HFF-Myc (cell line): ENCODE data around the gene METTL4.
A peak's percentile ranks its signal among the peaks of the same experiment; 100 is the strongest.

ENCODE experiments used
- DNase-seq: peaks from one replicate; pipeline ENCODE4 v3.0.0-alpha.2; 2011; ENCODE audit warnings: low read depth; ENCODE audit errors: extremely low read depth
- H3K4me3 ChIP-seq: replicated peaks from 2 replicates; pipeline ENCODE4 v1.5.1; 2011; ENCODE audit warnings: low read depth, mild to moderate bottlenecking, control low read depth, low read length
- TF ChIP-seq, protein P1 (sequence below): IDR thresholded peaks from 2 replicates; pipeline ENCODE4 v1.5.1; 2012; ENCODE audit warnings: mild to moderate bottlenecking, low read depth, low read length, control low read depth; ENCODE audit errors: missing control alignments

Gene METTL4

DNA sequence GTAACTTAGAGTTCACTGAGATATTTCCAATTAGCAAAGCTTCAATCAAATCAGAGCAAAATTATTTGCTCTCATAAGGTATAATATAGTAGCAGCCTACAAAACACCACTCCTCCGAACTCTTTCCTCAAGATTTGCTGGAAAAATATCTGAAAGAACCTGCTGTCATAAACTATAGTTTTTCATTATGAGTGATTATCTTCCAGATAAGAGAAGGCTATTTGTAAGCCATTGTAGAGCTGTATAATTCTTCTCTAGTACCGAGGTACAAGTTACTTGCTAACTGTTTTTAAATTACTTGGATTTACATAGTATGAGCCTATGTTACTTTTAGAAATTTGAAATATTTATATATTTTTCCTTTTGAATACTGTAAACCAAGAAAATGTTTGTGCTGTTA is 2.1 kb upstream of the METTL4 start:
- H3K4me3 ChIP-seq, result peak overlapping the region; percentile 77
- no peak for DNase-seq

DNA sequence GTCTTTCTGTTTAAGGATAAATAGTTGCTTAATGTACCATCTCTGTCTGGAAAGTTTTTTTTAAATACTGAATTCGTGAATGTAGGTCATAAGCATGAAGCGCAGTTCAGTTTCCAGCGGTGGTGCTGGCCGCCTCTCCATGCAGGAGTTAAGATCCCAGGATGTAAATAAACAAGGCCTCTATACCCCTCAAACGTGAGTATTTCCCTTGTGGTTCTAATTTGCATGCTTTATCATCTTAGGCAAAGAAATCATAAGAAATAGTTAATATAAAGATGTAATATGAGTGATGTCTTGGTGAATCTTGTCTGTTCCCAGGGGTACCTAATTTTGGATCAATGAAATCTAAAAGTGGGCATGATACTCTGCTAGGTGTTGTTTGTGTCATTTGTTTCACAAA is 1.6 kb upstream of the METTL4 start:
- no peak for DNase-seq
- TF ChIP-seq, protein P1, sequence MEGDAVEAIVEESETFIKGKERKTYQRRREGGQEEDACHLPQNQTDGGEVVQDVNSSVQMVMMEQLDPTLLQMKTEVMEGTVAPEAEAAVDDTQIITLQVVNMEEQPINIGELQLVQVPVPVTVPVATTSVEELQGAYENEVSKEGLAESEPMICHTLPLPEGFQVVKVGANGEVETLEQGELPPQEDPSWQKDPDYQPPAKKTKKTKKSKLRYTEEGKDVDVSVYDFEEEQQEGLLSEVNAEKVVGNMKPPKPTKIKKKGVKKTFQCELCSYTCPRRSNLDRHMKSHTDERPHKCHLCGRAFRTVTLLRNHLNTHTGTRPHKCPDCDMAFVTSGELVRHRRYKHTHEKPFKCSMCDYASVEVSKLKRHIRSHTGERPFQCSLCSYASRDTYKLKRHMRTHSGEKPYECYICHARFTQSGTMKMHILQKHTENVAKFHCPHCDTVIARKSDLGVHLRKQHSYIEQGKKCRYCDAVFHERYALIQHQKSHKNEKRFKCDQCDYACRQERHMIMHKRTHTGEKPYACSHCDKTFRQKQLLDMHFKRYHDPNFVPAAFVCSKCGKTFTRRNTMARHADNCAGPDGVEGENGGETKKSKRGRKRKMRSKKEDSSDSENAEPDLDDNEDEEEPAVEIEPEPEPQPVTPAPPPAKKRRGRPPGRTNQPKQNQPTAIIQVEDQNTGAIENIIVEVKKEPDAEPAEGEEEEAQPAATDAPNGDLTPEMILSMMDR, result no peak
- H3K4me3 ChIP-seq, result peak overlapping the region; percentile 77

More for the DNA sequence above, 2.1 kb upstream of the METTL4 start:
- TF ChIP-seq, protein P1, result no peak

DNA sequence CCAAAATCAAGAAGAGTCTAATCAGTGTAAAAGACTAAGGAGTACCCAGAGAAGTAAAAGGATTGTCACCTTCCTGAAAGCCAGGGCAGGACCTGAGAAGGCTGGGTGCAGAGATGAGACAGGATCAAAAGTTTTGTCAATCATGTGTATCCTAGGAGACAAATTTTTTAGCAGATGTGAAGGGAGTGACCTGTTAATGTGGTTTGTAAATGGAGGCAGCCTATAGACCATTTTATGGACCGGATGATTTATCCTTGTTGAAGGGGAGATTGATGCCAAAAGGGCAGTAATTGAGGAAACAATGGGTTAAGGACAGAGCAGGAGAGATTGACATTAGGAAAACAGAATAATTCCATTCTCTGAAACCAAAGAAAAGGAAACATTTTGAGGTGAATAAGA is 865 bp upstream of the METTL4 start:
- TF ChIP-seq, protein P1, result no peak
- no peak for DNase-seq
- peak overlapping the region; percentile 77 for H3K4me3 ChIP-seq

DNA sequence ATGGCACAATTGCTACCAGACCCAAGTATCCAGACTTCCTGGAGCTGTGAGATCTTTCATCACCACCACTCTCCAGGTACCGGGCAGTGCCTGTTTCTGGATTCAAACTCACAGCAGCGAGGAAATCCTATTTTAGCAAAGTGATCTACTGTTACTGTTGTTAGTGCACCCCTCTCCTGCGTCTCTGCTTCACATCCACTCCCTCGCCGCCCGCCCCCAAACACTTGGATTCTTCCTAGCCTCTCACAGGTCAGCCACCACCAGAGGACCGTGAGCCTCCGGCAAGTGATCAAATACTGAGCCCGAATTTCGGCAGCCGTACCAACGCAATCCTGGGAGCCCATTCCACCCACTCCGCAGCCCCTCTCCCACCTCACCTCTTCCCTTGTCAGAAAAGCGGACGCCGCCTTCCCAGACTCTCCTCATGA is 519 bp downstream of the METTL4 start:
- DNase-seq, result peak; percentile 24
- TF ChIP-seq, protein P1, result no peak
- H3K4me3 ChIP-seq, result peak overlapping the region; percentile 77

DNA sequence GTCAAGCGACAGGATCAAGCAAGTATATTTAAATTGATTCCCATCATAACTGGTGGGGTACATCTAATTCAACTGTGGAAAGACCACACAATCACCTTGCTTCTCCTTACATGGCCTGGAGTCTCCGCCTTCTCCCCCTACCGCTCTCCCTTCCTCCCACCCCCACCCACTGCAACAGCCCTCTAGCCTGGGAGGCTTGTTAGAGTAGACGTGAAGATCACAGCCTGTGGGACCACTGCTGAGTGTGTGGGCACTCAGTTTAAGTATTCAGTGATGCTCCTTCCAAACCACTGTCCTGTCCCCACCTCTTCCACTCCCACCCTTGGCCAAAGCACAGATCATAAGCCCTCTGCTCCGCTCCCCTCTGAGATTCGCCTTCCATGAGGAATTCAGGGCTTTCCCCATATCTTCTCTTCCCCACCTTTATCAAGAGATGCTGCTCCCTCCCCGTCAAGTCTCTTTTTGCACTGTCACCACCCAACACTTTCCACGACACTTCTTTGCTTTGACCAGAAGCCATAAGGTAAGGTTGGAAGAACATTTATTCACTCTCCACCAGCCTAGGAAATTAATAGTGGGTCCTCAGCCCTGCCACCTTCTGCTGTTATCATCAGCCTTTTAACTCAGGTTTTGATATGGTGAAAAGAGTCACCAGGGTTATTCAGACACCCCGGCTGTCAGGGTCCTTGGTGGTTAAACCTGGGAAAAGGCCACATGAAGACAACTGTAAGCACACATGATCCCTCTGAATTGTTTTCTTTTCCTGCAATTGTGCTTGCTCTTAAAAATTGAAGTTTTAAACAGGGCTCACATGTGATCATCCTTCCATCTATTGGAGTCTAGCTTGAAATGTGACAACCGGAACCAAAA is 1.7 kb downstream of the METTL4 start:
- DNase-seq, result no peak

DNA sequence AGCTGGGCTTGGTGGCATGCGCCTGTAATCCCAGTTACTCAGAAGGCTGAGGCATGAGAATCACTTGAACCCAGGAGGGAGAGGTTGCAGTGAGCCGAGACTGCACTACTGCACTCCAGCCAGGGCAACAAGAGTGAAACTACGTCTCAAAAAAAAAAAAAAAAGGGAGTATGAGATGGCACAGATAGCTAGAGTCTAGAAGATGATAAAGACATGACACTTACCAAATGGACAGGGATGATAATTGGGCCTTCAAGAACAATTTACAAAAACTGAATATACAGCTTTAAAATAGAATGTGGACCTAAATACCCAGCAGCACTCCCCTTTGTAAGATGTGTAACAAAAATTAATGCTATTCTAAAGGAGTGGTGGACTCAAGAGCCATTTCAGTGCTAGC is 2.7 kb downstream of the METTL4 start:
- H3K4me3 ChIP-seq, result no peak overlapping the region
- TF ChIP-seq, protein P1, result no peak
- no peak for DNase-seq

More for the DNA sequence above, 1.7 kb downstream of the METTL4 start:
- TF ChIP-seq, protein P1, result no peak
- H3K4me3 ChIP-seq, result peak overlapping the region; percentile 77

DNA sequence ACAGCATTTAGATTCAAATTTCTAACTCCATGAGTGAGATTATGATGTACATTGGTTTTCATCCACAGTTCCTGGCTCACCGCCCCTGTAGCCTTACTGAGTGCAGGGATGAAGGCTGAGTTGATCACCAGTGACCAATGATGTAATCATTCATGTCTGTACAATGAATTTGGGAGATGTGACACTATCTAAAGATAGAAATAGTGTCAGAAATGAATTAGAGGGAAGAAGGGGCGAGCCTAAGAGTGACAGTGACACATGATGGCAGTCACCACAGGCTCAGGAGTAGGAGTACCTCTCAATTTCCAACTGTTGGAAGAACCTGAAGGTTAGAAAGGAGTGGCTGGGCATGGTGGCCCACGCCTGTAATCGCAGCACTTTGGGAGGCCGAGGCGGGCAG is 3.2 kb downstream of the METTL4 start:
- DNase-seq, result no peak
- TF ChIP-seq, protein P1, result no peak
- H3K4me3 ChIP-seq, result no peak overlapping the region
